GM21528 (cell line): ENCODE measurements around the gene KIF15.

Source experiments
- ATAC-seq: cut with Tn5 transposase; IDR thresholded peaks from one replicate; pipeline ENCODE4 v1.9.1; 2021; ENCODE audit warnings: mild to moderate bottlenecking, moderate library complexity; ENCODE audit not compliant: unreplicated experiment, low FRiP score

KIF15 gene

GRCh38 chr3:44870375-44871061 lies 108.9 kb downstream of the KIF15 start:
- ATAC-seq, result no peak

- ATAC-seq, result no peak
Measured at GRCh38 chr3:44874308-44874707, 112.7 kb downstream of the KIF15 start, which contains the start of gene TGM4. Gene TGM4, plus strand, starts transcription at chr3:44874608. Its CDS starts 71 bp downstream, at chr3:44874679.

GRCh38 chr3:44875596-44875995 lies 114.0 kb downstream of the KIF15 start:
- ATAC-seq, result no peak

- ATAC-seq, result no peak
Measured at GRCh38 chr3:44877333-44877732, 115.7 kb downstream of the KIF15 start.

GRCh38 chr3:44880284-44880683 lies 118.7 kb downstream of the KIF15 start:
- ATAC-seq, result no peak

- ATAC-seq, result no peak
Measured at GRCh38 chr3:44883213-44883955, 121.8 kb downstream of the KIF15 start.

GRCh38 chr3:44883999-44884431 lies 122.4 kb downstream of the KIF15 start:
- ATAC-seq, result no peak

- ATAC-seq, result no peak
Measured at GRCh38 chr3:44885618-44886017, 124.0 kb downstream of the KIF15 start.

- no peak for ATAC-seq
Measured at GRCh38 chr3:44886561-44886960, 125.0 kb downstream of the KIF15 start.

- ATAC-seq, result no peak
Measured at GRCh38 chr3:44887101-44887500, 125.5 kb downstream of the KIF15 start.

GRCh38 chr3:44890258-44890657 lies 128.7 kb downstream of the KIF15 start:
- no peak for ATAC-seq

GRCh38 chr3:44890852-44891251 lies 129.3 kb downstream of the KIF15 start:
- no peak for ATAC-seq

- ATAC-seq, result no peak
Measured at GRCh38 chr3:44892689-44893088, 131.1 kb downstream of the KIF15 start.

GRCh38 chr3:44893097-44893496 lies 131.5 kb downstream of the KIF15 start:
- no peak for ATAC-seq

- ATAC-seq, result no peak
Measured at GRCh38 chr3:44894485-44894884, 132.9 kb downstream of the KIF15 start.

GRCh38 chr3:44896440-44896839 lies 134.8 kb downstream of the KIF15 start:
- no peak for ATAC-seq

GRCh38 chr3:44899683-44900367 lies 138.2 kb downstream of the KIF15 start:
- ATAC-seq, result no peak

GRCh38 chr3:44902628-44903027 lies 141.0 kb downstream of the KIF15 start:
- no peak for ATAC-seq
